Activated naive CD4-positive, alpha-beta T cell treated with anti-CD3 and anti-CD28 coated beads, Interleukin-2, amount 10 ng/mL, durations not matched to agents 7 days and 5 days (primary cell): ENCODE measurements around the gene PTPN1.

Experiments used
- CTCF ChIA-PET: fragments of 350-600 bp; sonication (Branson Sonifier 250); formaldehyde crosslinking; loops from one replicate; lab custom pipeline; 2021; ENCODE audit warnings: antibody characterized with exemption; lab: Charles Lee
- DNase-seq: peaks from one replicate; pipeline ENCODE4 v3.0.0-alpha.2; 2020
- H3K27ac Mint-ChIP-seq: one replicate; pipeline ENCODE4 v1.8.0; 2021; ENCODE audit warnings: mild to moderate bottlenecking, moderate library complexity, mixed read lengths
- H3K27me3 Mint-ChIP-seq: one replicate; pipeline ENCODE4 v1.8.0; 2021; ENCODE audit warnings: mild to moderate bottlenecking, mixed read lengths
- H3K36me3 Mint-ChIP-seq: one replicate; pipeline ENCODE4 v1.8.0; 2021; ENCODE audit warnings: mixed read lengths
- H3K4me1 Mint-ChIP-seq: one replicate; pipeline ENCODE4 v1.8.0; 2021; ENCODE audit warnings: mixed read lengths
- H3K4me3 Mint-ChIP-seq: one replicate; pipeline ENCODE4 v1.8.0; 2021; ENCODE audit warnings: mild to moderate bottlenecking, moderate library complexity, mixed read lengths
- H3K9me3 Mint-ChIP-seq: one replicate; pipeline ENCODE4 v1.8.0; 2021; ENCODE audit warnings: mixed read lengths

Gene PTPN1

DNA sequence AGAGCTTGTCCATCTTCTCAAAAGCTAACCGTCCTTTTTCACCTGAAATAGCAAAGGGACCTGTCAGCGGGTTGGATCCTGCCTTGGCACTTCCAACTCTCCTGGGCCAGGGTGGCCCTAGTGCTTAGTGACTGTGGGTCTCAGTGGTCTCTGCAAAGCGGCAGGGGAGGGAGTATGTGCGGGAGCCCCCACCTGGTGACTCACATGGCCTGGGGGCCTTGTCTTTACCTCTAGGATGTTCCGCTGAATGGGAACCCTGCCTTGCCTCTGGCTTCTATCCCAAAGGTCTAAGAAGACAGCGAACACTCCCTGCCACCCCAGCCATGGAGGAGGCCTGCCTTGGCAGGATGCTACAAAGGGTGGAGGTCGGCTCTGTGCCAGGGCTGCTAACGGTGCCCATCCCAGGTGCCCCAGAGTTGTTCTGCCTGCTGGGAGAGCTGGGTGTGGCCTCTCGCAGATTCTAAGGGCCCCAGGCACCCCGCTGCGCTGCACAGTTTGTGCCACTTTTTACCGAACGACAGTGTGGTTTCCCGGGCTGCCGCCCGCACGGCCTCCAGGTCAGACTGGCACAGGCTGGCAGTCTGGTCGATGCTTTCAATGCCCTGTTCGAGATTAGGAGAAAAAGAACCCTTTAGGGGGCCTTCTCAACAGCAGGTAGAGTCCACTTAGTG lies 77.2 kb downstream of the PTPN1 start:
- H3K9me3 Mint-ChIP-seq: no peaks in the 10 kb centered on the region
- no peak for DNase-seq
- H3K36me3 Mint-ChIP-seq: peaks cover 37% of the 10 kb centered on the region
- CTCF ChIA-PET: interaction anchor here (0.9 to 4.8 kb wide), 13 partner anchors 9 to 399 kb away, joined by 3 to 24 read pairs (median 6); partner anchors contain the start of gene PTPN1
- no peak overlapping the region for H3K4me3 Mint-ChIP-seq
- no peaks in the 10 kb centered on the region for H3K27me3 Mint-ChIP-seq
- no peaks in the 10 kb centered on the region for H3K4me1 Mint-ChIP-seq
- peak overlapping the region; percentile 4 for H3K27ac Mint-ChIP-seq

DNA sequence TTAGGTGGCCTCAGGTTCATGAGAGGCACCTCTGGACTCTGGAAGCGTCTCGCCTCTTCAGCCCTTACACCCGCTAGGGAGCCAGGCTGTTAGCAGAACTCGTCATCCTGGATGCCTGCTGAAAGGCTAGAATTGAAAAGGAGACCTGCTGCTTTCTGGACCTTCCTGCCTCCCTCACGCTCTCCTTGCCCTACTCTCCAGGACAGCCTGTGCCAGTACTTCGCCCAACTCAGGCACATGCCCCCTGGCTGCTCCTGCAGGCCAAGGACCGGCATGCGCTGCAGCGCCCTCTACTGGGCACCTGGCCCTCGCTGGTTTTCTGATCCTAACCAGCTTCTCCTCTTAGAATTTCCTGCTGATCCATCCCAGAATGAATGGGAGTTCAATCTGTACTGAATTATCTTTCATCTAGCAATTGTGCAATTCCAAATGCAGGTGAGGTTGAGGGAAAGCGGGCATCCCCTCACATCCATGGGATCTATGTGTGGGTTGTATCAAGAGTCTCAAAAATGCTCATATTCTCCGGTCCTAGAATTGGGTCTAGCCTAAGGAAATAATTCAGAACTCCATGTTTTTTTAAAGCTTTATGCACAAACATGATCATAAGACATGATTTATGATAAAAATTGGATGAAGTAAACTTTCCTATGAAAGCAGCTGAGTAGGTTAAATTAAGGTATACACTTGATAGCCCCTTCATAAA lies 78.0 kb downstream of the PTPN1 start:
- H3K27me3 Mint-ChIP-seq: no peaks in the 10 kb centered on the region
- no peaks in the 10 kb centered on the region for H3K9me3 Mint-ChIP-seq
- no peaks in the 10 kb centered on the region for H3K4me1 Mint-ChIP-seq
- CTCF ChIA-PET: interaction anchor here (0.6 to 4.8 kb wide), 24 partner anchors 9 to 508 kb away, joined by 3 to 24 read pairs (median 4); partner anchors contain the start of gene PTPN1
- H3K36me3 Mint-ChIP-seq: peaks cover 37% of the 10 kb centered on the region
- DNase-seq: peak; percentile 79
- H3K27ac Mint-ChIP-seq: peak overlapping the region; percentile 70
- H3K4me3 Mint-ChIP-seq: no peak overlapping the region

DNA sequence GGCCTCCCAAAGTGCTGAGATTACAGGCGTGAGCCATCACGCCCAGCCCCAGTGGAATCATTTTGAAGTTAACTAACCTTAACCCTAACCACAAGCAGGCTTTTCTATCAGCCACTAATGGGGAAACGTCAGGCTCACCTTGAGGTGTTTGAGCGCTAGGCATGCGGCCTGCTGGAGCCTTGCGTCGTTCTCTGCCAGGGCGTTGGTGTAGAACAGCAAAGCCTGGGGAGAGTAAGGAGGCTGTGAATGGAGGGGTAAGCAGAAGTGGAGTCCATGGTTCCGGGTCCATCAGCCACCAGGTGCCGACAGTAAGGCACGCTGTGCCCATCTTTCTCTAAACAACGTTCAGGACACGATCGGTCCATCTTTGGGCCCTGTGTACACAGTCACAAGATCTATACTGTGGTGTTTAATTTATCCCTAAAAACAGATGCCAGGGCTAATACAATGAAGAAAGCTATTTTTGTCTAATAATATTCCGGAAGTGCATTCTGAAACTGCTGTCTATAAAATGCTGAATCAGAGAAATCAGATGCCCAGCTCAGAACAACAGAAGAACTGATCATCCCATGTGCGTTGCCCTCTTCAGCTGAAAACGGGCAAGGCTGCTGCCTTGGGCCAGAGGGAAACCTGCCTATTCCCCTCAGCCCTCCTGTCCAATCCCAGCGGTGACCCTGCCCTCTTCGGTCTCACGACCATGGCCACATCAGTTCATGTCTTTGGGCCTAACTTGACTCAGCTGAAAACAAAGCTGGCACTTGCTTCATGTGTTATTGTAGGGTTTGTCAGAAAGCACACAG lies 79.6 kb downstream of the PTPN1 start:
- Mint-ChIP-seq H3K27me3 (no peaks in the 10 kb centered on the region), H3K36me3 (peaks cover 29% of the 10 kb centered on the region), H3K27ac (no peak overlapping the region), H3K4me1 (no peaks in the 10 kb centered on the region), H3K9me3 (no peaks in the 10 kb centered on the region), H3K4me3 (no peak overlapping the region)
- DNase-seq: no peak
- CTCF ChIA-PET: interaction anchor here (2.6 kb wide), 1 partner anchor 125 kb away, joined by 12 read pairs; no protein-coding TSS in a partner anchor

DNA sequence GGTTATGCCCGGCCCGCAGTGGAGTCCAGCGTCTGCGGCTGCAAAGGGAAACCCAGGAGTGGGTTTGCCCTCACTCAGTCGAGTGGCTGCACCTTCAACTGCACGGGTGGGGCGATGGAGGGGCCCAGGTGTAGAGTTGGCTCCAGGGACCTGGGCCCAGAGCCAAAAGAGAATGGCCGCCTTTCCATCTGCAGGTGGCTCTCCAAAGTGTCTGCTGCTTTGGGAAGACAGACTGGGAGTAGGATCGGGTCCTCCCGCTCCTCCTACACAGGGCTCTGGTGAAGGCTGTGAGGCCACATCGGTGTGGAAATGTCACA lies 80.1 kb downstream of the PTPN1 start:
- Mint-ChIP-seq H3K36me3 (peaks cover 24% of the 10 kb centered on the region), H3K27me3 (peaks cover 5% of the 10 kb centered on the region), H3K9me3 (no peaks in the 10 kb centered on the region), H3K4me3 (no peak overlapping the region), H3K4me1 (no peaks in the 10 kb centered on the region), H3K27ac (no peak overlapping the region)
- CTCF ChIA-PET: interaction anchor here (2.6 kb wide), 1 partner anchor 125 kb away, joined by 12 read pairs; no protein-coding TSS in a partner anchor
- no peak for DNase-seq

DNA sequence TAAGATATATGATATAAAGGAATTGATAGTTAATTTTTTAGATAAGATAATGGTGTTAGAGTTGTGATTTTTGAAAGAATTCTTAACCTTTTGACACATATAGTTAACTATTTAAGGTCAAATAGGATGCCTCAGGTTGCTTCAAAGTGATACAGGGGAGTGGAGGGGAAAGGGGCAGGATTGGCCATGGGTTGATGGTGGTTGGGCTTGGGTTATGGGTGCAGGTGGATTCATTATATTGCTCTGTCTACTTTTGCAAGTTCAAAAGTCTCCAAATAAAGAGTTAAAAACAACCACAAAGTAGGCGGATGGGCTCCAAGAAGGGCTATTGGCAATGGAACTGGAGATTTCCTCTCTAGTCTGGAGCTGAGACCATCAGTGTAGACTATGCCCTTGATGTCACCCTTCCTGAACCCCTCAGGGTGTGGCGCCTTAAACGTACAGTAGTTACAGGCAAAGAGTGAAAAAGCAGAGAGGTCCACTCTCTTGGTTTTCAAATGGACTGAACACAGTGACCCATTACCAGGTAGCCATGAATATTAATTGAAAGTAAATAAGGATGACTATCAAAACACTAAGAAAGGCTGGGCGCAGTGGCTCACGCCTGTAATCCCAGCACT lies 81.2 kb downstream of the PTPN1 start:
- H3K4me1 Mint-ChIP-seq: no peaks in the 10 kb centered on the region
- H3K36me3 Mint-ChIP-seq: peaks cover 14% of the 10 kb centered on the region
- DNase-seq: no peak
- CTCF ChIA-PET: interaction anchor here (1.9 to 2.1 kb wide), 2 partner anchors 12 to 18 kb away, joined by 5 read pairs; no protein-coding TSS in a partner anchor
- peak overlapping the region; percentile 34 for H3K27ac Mint-ChIP-seq
- no peak overlapping the region for H3K4me3 Mint-ChIP-seq
- H3K27me3 Mint-ChIP-seq: peaks cover 15% of the 10 kb centered on the region
- H3K9me3 Mint-ChIP-seq: no peaks in the 10 kb centered on the region

DNA sequence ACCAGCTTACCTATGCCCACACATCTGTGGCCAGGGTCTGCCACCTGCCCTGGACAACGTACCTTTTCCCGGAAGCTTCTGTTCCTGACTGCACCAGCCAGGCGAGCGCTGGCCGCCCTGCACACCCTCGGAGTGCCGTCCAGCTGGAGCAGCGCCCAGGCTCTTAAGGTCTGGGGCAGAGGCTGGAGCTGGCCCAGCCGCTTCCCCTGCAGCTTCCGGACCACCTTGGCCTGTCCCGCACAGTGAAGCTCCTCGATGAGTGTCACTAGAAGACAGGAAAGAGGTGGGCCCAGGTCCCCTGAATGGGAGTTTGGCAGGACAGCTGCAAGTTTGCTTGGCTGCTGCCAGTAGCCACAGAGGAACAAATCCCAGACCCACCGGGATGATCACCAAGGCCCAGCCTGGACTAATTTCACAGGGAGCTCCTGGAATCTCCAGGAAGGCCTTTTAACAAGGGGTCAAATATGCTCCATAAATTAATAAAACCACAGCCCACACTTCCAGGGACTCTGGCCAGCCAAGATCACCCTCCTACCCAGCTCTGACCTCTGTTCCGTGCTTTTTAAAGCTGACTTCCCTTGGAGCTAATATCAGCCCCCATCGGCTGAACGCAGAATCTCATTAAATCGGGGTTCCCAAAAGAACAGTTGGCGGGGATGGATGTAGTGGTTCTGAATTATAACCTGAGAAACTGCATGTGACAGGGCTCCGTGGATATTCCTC lies 82.3 kb downstream of the PTPN1 start:
- H3K27ac Mint-ChIP-seq: no peak overlapping the region
- CTCF ChIA-PET: interaction anchor here (0.6 to 2.1 kb wide), 5 partner anchors 13 to 114 kb away, joined by 3 to 5 read pairs (median 3); no protein-coding TSS in a partner anchor
- peaks cover 24% of the 10 kb centered on the region for H3K27me3 Mint-ChIP-seq
- H3K4me1 Mint-ChIP-seq: no peaks in the 10 kb centered on the region
- H3K4me3 Mint-ChIP-seq: no peak overlapping the region
- peaks cover 9% of the 10 kb centered on the region for H3K36me3 Mint-ChIP-seq
- H3K9me3 Mint-ChIP-seq: no peaks in the 10 kb centered on the region
- DNase-seq: no peak

DNA sequence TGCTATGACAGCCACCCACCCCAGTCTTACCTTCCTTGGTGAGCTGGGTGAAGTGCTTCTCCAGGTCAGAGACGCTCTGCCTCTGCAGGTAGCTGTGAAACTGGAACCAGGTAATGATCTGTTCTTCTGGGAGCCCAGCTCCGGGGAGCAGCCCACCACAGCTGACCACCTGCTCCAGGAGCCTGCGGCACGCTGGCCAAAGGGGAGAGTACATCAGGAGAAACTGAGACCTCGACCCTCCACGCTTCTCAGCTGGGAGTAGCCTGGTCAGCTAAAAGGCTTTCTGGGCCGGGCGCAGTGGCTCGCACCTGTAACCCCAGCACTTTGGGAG lies 82.8 kb downstream of the PTPN1 start:
- H3K36me3 Mint-ChIP-seq: peaks cover 8% of the 10 kb centered on the region
- no peak for DNase-seq
- no peak overlapping the region for H3K4me3 Mint-ChIP-seq
- H3K27me3 Mint-ChIP-seq: peaks cover 28% of the 10 kb centered on the region
- H3K4me1 Mint-ChIP-seq: no peaks in the 10 kb centered on the region
- CTCF ChIA-PET: interaction anchor here (1.0 to 2.1 kb wide), 4 partner anchors 13 to 109 kb away, joined by 3 to 5 read pairs (median 4); no protein-coding TSS in a partner anchor
- no peaks in the 10 kb centered on the region for H3K9me3 Mint-ChIP-seq
- H3K27ac Mint-ChIP-seq: no peak overlapping the region

DNA sequence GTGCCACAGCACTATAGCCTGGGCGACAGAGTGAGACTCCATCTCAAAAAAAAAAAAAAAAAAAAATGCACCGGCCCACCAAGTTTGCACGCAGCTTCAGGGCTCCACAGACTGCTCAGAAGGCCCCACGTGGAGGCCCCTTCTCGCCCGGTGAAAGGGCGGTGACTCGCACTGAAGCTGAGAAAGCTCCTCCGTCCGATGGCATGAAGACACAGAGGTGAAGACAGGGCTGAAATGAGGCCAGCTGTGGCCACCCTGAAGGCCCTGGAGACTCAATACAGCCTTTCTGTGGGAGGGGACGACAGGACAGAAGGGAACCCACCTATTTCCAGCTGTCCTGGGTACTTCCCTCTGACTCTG lies 84.0 kb downstream of the PTPN1 start:
- H3K27me3 Mint-ChIP-seq: peaks cover 32% of the 10 kb centered on the region
- H3K4me1 Mint-ChIP-seq: no peaks in the 10 kb centered on the region
- H3K4me3 Mint-ChIP-seq: no peak overlapping the region
- no peak for DNase-seq
- H3K27ac Mint-ChIP-seq: peak overlapping the region; percentile 45
- H3K9me3 Mint-ChIP-seq: no peaks in the 10 kb centered on the region
- CTCF ChIA-PET: interaction anchor here (1.0 to 1.5 kb wide), 2 partner anchors 20 to 155 kb away, joined by 3 to 5 read pairs; no protein-coding TSS in a partner anchor
- H3K36me3 Mint-ChIP-seq: peaks cover 3% of the 10 kb centered on the region

DNA sequence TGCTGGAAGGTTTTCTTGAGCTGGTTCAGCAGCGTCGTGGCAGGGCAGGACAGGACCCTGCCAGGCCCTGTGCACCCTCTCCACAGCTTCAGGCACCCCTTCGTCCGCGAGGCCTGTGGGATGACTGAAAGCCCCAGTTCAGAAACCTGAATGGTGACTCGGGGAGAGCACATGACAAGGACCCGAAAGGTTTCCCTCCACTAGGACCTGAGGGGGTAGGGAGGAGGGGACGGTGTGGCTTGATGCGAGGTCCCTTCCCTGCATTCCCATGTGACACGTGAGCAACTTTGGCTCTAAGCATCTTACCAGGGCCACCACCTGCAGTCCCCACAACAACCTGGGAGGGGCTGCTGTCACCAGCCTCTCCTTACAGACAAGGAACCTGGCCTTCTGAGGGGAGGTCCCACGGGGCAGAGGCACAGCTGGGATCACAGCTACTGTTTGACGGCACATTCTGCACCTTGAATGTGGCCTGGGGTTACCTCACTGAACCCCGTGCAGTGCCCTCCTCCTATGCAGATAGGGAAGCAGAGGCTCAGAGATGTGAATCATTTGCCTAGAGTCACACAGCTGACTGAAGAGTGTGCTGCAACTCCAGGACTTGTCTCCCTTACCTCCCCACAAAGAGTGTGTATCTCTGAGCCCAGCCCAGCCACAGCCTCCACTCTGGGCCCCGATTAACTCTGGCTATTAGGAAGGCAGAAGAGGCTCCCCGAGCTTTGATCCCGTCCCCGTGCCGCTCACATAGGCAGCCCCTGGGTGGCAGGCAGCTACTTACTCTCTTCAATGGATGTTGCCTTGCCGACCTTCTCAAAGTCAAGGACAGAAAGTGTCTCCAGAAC lies 84.6 kb downstream of the PTPN1 start:
- H3K27me3 Mint-ChIP-seq: peaks cover 33% of the 10 kb centered on the region
- H3K27ac Mint-ChIP-seq: no peak overlapping the region
- DNase-seq: no peak
- H3K4me1 Mint-ChIP-seq: no peaks in the 10 kb centered on the region
- no peak overlapping the region for H3K4me3 Mint-ChIP-seq
- H3K36me3 Mint-ChIP-seq: no peaks in the 10 kb centered on the region
- no peaks in the 10 kb centered on the region for H3K9me3 Mint-ChIP-seq
- CTCF ChIA-PET: interaction anchor here (1.0 to 1.5 kb wide), 2 partner anchors 20 to 155 kb away, joined by 3 to 5 read pairs; no protein-coding TSS in a partner anchor

DNA sequence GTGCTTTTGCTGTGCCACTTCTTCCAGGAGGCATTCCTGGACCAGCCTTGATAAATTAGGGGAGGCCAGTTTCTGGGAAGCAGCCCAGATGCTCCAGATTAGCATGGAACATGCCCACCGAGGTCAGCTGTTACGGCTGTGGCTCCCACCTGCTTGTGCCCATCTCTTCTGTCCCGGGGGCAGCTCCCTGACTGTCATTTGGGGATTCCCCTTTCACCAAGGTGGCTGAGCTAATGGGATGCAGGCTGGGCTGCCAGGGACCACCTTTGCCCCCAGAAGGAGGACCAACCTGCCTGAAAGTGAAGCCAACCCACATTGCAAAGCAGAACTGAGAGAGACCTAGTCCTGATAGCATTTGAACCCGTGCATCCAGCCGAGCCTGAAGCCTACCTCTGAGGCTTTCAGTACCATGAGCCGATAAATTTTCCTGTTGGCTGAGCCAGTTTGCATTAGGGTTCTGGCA lies 85.3 kb downstream of the PTPN1 start:
- CTCF ChIA-PET: interaction anchor here (1.8 kb wide), 1 partner anchor 20 kb away, joined by 7 read pairs; no protein-coding TSS in a partner anchor
- DNase-seq: no peak
- Mint-ChIP-seq H3K9me3 (no peaks in the 10 kb centered on the region), H3K4me1 (no peaks in the 10 kb centered on the region), H3K27ac (peak overlapping the region; percentile 11), H3K27me3 (peaks cover 35% of the 10 kb centered on the region), H3K36me3 (no peaks in the 10 kb centered on the region), H3K4me3 (no peak overlapping the region)

DNA sequence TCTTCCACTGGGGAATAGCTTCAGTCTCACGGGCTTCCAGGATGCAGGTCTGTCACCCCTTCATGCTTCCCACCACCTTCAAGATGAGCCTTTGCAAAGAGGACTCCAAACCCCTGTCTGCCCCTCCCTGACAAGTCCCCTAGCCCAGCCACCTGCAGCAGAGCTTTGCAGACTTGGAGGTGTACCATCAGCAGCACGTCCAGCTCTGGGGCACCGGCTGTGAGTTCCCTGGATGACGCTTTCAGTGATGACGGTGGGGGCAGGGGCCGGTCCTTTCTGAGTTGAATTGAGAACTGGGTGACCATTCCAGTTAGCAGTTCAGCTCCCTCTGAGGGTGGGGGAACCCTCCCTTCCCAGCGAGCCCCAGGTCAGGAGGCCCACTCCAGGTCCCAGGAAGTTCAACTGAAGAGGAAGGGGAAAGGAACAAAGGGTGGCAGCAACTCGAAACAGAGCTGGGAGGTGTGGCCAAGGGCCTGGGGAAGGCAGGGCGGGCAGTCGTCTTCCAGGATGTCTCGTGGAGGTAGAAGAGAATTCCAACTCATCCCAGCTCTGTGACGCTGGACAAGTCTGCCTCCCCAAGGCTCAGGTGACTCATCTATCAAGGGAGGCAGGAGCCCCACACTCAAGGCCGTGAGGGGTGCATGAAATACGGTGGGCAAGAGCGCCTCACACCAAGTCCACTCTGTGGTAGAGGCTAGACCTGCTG lies 86.0 kb downstream of the PTPN1 start:
- no peaks in the 10 kb centered on the region for H3K9me3 Mint-ChIP-seq

DNA sequence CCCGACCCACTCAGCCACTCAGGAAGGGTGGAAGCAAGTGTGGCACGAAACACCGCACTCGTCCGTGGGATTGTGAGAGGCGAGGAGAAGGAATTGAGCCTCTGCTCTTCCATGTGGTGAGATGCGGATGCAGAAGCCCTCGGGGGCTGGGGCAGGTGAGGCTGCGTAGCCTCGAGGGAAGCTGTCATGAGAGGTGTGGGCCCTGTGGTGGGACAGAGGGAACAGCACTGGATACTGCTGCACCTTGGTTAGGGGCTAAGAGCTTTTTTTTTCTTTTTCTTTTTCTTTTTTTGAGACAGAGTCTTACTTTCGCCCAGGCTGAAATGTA lies 86.5 kb downstream of the PTPN1 start:
- H3K4me3 Mint-ChIP-seq: no peak overlapping the region
- DNase-seq: no peak
- H3K27me3 Mint-ChIP-seq: peaks cover 35% of the 10 kb centered on the region
- H3K4me1 Mint-ChIP-seq: no peaks in the 10 kb centered on the region
- H3K36me3 Mint-ChIP-seq: no peaks in the 10 kb centered on the region
- CTCF ChIA-PET: interaction anchor here (1.8 to 2.1 kb wide), 2 partner anchors 8 to 21 kb away, joined by 6 to 7 read pairs; no protein-coding TSS in a partner anchor
- no peak overlapping the region for H3K27ac Mint-ChIP-seq
- no peaks in the 10 kb centered on the region for H3K9me3 Mint-ChIP-seq

More for the DNA sequence above, 86.0 kb downstream of the PTPN1 start:
- Mint-ChIP-seq H3K27me3 (peaks cover 35% of the 10 kb centered on the region), H3K4me3 (no peak overlapping the region), H3K4me1 (no peaks in the 10 kb centered on the region), H3K27ac (peak overlapping the region; percentile 46), H3K36me3 (no peaks in the 10 kb centered on the region)
- DNase-seq: no peak
- CTCF ChIA-PET: interaction anchor here (1.8 to 2.1 kb wide), 2 partner anchors 8 to 20 kb away, joined by 6 to 7 read pairs; no protein-coding TSS in a partner anchor
